RPMI7951 (cell line): ENCODE measurements around the gene IFT80. TPM values are rescaled to one million over a fixed set of nuclear protein-coding genes. Genes with fewer than 3 reads are reported as not detected.

ENCODE experiments used
- DNase-seq: peaks from one replicate; pipeline ENCODE4 v3.0.0-alpha.2; 2012; ENCODE audit warnings: low read depth
- total RNA-seq: library from RNA; depleted of rRNA; stranded (reverse); fragments of >200 nt; shearing (Covaris generic); gene quantifications from 2 replicates; pipeline ENCODE4 v1.2.3, GENCODE V29; 2014; rRNA removed

IFT80 gene
- 44.2 and 44.7 TPM in 2 replicates for total RNA-seq

DNA sequence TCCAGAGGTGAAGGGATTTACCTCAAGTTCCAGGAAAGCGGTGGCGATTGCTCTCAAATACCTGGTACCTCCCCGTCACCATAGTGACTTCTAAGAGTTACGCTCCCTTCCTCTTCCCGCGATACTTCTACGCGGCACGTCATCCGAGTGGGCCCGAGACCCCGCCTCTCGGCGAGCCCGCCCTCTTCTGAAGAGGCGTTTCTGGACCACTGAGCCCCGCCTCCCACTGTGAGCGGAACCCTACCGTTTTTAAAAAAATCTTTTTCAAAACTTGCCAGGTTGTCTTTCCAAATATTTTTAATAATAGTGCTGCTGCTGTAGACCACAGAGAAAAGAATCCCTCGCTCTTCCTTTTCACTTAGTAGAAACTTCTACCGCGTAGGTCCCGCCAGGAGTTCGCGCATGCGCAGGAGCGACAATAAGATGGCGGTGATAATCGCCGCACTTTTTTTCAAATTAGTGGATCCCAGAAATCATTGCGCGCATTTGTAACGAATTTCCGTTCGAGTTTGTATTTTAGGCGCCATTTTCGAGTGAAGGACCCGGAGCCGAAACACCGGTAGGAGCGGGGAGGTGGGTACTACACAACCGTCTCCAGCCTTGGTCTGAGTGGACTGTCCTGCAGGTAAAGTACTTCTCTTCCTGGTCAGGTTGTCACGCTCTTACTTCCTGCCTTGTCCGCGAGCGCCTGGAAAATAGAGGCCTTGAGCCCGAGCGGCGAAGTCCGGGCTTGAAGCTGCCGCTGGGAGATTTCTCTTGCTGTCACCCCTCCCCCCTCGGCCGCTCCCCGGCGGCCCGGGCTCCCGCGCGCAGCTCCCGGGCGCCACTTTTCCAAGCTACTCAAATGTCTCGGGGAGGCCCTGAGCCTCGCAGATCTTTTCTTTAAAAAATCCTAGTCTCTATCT, at the start of gene IFT80, which contains the start of gene SMC4:
Gene IFT80, minus strand, starts transcription at position 101 of the 905 bp plus-strand sequence. CDS start 14,625 bp downstream, outside the sequence.
Gene SMC4, plus strand, starts transcription at position 526 of the 905 bp plus-strand sequence. CDS start 1,177 bp downstream, outside the sequence.
- DNase-seq: peak; percentile 94

- DNase-seq: no peak
These were observed 48.5 kb upstream of the IFT80 start for GRCh38 chr3:160447544-160447943.

GRCh38 chr3:160446522-160447056, 47.6 kb upstream of the IFT80 start:
- no peak for DNase-seq

DNA sequence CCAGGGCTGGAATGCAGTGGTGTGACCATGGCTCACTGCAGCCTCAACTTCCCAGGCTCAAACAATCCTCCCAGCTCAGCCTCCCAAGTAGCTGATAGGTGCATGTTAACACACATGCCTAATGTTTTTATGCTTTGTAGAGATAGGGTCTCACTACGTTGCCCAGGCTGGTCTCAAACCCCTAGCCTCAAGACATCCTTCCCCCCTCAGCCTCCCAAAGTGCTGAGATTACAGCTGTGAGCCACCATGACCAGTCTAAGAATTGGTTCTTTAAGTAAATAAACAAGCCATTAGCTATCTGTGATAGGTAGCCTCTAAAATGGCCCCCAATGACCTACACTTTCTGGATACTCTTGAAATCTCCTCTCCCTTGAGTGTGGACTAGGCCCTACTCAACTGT, 46.8 kb upstream of the IFT80 start:
- no peak for DNase-seq

- peak; percentile 14 for DNase-seq
These were observed 45.4 kb upstream of the IFT80 start for GRCh38 chr3:160444411-160444810.

GRCh38 chr3:160440687-160441086, 41.7 kb upstream of the IFT80 start:
- no peak for DNase-seq

DNA sequence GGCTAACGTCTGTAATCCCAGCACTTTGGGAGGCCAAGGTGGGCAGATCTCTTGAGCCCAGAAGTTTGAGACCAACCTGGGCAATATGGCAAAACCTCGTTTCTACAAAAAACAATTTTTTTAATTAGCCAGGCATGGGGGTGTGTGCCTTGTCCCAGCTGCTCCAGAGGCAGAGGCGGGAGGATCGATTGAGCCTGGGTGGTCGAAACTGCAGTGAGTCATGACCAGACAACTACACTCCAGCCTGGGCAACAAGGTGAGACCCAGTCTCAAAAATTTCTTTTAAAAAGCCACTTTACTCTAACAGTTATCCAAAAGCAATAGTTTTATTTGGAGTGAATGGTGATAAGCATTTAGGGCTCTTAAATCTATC, 38.0 kb upstream of the IFT80 start:
- DNase-seq: no peak

GRCh38 chr3:160435747-160436146, 36.7 kb upstream of the IFT80 start:
- DNase-seq: no peak

- no peak for DNase-seq
These were observed 36.1 kb upstream of the IFT80 start for GRCh38 chr3:160435095-160435494.

GRCh38 chr3:160434071-160434470, 35.0 kb upstream of the IFT80 start:
- DNase-seq: no peak

- DNase-seq: no peak
These were observed 28.9 kb upstream of the IFT80 start for GRCh38 chr3:160427832-160428424.

GRCh38 chr3:160417311-160417710, 18.3 kb upstream of the IFT80 start:
- no peak for DNase-seq

- DNase-seq: peak; percentile 80
These were observed 14.7 kb upstream of the IFT80 start for GRCh38 chr3:160413613-160414248.

- DNase-seq: no peak
These were observed 13.5 kb upstream of the IFT80 start for GRCh38 chr3:160412477-160412876.

DNA sequence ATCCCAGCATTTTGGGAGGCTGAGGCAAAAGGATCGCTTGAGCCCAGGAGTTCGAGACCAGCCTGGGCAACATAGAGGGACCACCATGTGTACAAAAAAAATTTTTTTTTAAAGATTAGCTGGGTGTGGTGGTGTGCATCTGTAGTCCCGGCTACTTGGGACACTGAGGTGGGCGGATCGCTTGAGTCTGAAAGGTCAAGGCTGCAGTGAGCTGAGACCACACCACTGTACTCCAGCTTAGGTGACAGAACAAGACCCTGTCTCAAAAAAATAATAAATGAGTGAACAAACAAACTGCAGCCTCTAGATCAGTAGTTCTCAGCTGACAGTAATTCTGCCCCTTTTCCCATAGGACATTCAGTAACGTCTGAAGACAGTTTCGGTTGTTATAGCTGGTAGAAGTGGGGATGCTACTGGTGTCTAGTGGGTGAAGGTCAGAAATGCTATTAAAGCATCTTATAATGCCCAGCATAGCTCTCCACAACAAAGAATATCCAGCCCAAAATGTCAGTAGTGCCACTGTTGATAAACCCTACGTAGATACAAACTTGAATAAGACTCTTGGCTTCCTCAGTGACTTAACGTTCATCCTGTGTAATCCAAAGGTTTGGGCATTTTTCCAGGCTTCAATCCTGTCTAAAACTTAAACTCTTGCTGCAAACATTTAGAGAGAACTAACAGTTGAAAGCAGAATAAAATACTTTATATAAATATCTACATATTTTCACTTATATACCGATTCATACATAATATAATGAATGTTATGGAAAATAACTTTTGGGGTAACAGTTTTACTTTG, 11.0 kb upstream of the IFT80 start:
- DNase-seq: no peak

GRCh38 chr3:160403796-160404470, 4.9 kb upstream of the IFT80 start:
- DNase-seq: no peak

DNA sequence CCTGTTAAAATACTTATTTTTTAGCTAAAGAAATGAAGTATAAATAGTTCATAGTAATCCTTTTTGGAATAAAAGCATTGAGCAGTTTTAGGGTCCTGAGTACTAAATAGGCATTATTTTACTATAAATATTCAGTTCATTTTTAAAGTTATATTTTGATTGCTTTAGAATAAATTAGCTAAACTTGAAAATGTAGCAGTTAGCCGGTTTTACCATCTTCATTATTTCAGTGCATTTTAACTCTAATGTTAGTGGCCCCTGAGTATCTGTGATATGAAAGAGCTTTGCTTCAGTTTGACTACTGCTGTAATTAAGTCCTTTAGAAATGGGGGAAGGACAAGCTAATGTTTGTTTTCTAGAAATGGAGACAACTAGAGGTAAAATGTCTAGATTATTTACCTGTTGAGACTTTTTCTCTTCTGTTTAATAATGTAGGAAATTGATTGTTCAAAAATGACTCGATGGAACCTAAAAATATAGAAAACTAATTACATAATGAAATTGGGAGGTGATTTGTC, 4.1 kb upstream of the IFT80 start:
- DNase-seq: peak; percentile 22

GRCh38 chr3:160402221-160403027, 3.4 kb upstream of the IFT80 start:
- DNase-seq: no peak

GRCh38 chr3:160401291-160402095, 2.5 kb upstream of the IFT80 start:
- peak; percentile 72 for DNase-seq
